B cell (primary cell): ENCODE data around the gene CCDC91. TPM values are rescaled to one million over a fixed set of nuclear protein-coding genes. Genes with fewer than 3 reads are reported as not detected.
"Not testable (repeated sequence)": the region's sequence is repeated elsewhere in the genome, so short reads cannot be mapped to it uniquely, and the experiment has no call there.

Source experiments
- ATAC-seq: fragments of 200-7000 bp; cut with Tn5 transposase; one replicate; pipeline ENCODE4 v1.10.0; 2021; ENCODE audit warnings: low read depth, mild to moderate bottlenecking, moderate number of reproducible peaks, moderate library complexity
- CTCF ChIA-PET: fragments of 350-600 bp; sonication (Branson Sonifier 250); formaldehyde crosslinking; loops from one replicate; lab custom pipeline; 2021; ENCODE audit warnings: antibody characterized with exemption, inconsistent platforms; lab: Charles Lee
- POLR2A ChIA-PET: fragments of 350-600 bp; sonication (Branson Sonifier 250); formaldehyde crosslinking; loops from one replicate; lab custom pipeline; 2021; ENCODE audit warnings: antibody characterized with exemption; lab: Charles Lee
- DNase-seq: peaks from one replicate; pipeline ENCODE4 v3.0.0; 2013
- H2AFZ ChIP-seq: 2 replicates; pipeline ENCODE4 v1.6.1; 2012; ENCODE audit warnings: mild to moderate bottlenecking, low read depth, low read length; ENCODE audit not compliant: insufficient read depth, poor library complexity, severe bottlenecking
- H3K27ac ChIP-seq, 2 donors: 1 replicate in 1 of 2; 2 replicates in 1 of 2; pipeline ENCODE4 v1.5.1; 2012 to 2013; ENCODE audit warnings: low read length in 2 of 2, mild to moderate bottlenecking in 2 of 2, moderate library complexity in 1 of 2
- H3K27me3 ChIP-seq, 4 experiments: fragments of 200-600 bp in 1 of 4; sonication (generic) in 1 of 4; replicated peaks in 1 of 4; 1 replicate in 2 of 4; 2 replicates in 2 of 4; pipeline versions ENCODE4 v1.6.1 to v1.7.0; 2013 to 2016; ENCODE audit warnings: low read length in 3 of 4, mild to moderate bottlenecking in 2 of 4, mixed read lengths in 1 of 4, moderate library complexity in 1 of 4; ENCODE audit not compliant: insufficient read depth in 4 of 4, control insufficient read depth in 3 of 4; ENCODE audit errors: control extremely low read depth in 1 of 4
- H3K36me3 ChIP-seq, 2 experiments: replicated peaks in 1 of 2; 1 replicate in 1 of 2; 2 replicates in 1 of 2; pipeline versions ENCODE4 v1.6.1 to v1.7.1; 2013; ENCODE audit warnings: low read length in 1 of 2; ENCODE audit not compliant: insufficient read depth in 2 of 2, control insufficient read depth in 1 of 2; ENCODE audit errors: control extremely low read depth in 1 of 2, extremely low read depth in 1 of 2
- H3K4me1 ChIP-seq, 2 donors: fragments of 200-600 bp in 1 of 2; sonication (generic) in 1 of 2; 1 replicate in 1 of 2; 2 replicates in 1 of 2; pipeline versions ENCODE4 v1.5.1 to v1.6.1; 2013 to 2017; ENCODE audit warnings: low read length in 2 of 2; ENCODE audit not compliant: control insufficient read depth in 2 of 2, insufficient read depth in 2 of 2
- H3K4me2 ChIP-seq: replicated peaks from 2 replicates; pipeline ENCODE3; 2012; ENCODE audit warnings: mild to moderate bottlenecking, low read depth, low read length; ENCODE audit not compliant: poor library complexity, severe bottlenecking
- H3K4me3 ChIP-seq, 5 experiments: fragments of 200-600 bp in 1 of 5; sonication (generic) in 1 of 5; 1 replicate in 3 of 5; 2 replicates in 2 of 5; pipeline versions ENCODE4 v1.5.1 to v1.7.0; 2011 to 2016; ENCODE audit warnings: low read length in 4 of 5, mild to moderate bottlenecking in 4 of 5, low read depth in 2 of 5, control low read depth in 1 of 5, moderate library complexity in 1 of 5; ENCODE audit not compliant: insufficient read depth in 1 of 5; ENCODE audit errors: control extremely low read depth in 1 of 5, extremely low read depth in 1 of 5
- H3K79me2 ChIP-seq: fragments of 200-600 bp; sonication (generic); one replicate; pipeline ENCODE4 v1.6.0; 2016; ENCODE audit warnings: low read length; ENCODE audit not compliant: control insufficient read depth, insufficient read depth
- H3K9ac ChIP-seq: fragments of 200-600 bp; sonication (generic); 2 replicates; pipeline ENCODE4 v1.6.1; 2017; ENCODE audit warnings: mild to moderate bottlenecking, low read length, moderate library complexity
- H3K9me3 ChIP-seq, 3 donors: one replicate each; pipeline versions ENCODE4 v1.6.1 to v1.7.1; 2013; ENCODE audit warnings: low read length in 2 of 3; ENCODE audit not compliant: control insufficient read depth in 2 of 3, insufficient read depth in 1 of 3; ENCODE audit errors: control extremely low read depth in 1 of 3
- H4K20me1 ChIP-seq: 2 replicates; pipeline ENCODE4 v1.6.0; 2012; ENCODE audit warnings: mild to moderate bottlenecking, low read length; ENCODE audit not compliant: insufficient read depth, control insufficient read depth, poor library complexity, severe bottlenecking
- H3K27ac Mint-ChIP-seq: one replicate; pipeline ENCODE4 v1.8.0; 2021; ENCODE audit warnings: mixed read lengths
- H3K27me3 Mint-ChIP-seq: one replicate; pipeline ENCODE4 v1.8.0; 2021; ENCODE audit warnings: mixed read lengths
- H3K4me1 Mint-ChIP-seq: one replicate; pipeline ENCODE4 v1.8.0; 2021; ENCODE audit warnings: mixed read lengths
- H3K4me3 Mint-ChIP-seq: one replicate; pipeline ENCODE4 v1.8.0; 2021; ENCODE audit warnings: mixed read lengths
- H3K9me3 Mint-ChIP-seq: one replicate; pipeline ENCODE4 v1.8.0; 2022; ENCODE audit warnings: mixed read lengths; ENCODE audit not compliant: insufficient read depth
- EZH2 ChIP-seq: IDR thresholded peaks from 2 replicates; pipeline ENCODE4 v1.6.1; 2012; ENCODE audit warnings: borderline replicate concordance, low read depth, mild to moderate bottlenecking, moderate library complexity, low read length; ENCODE audit not compliant: insufficient read depth, poor library complexity, severe bottlenecking
- WGBS: methylation state at CpG from one replicate; pipeline ENCODE4 v1.1.5; 2013; ENCODE audit warnings: missing lambda C conversion rate; ENCODE audit not compliant: insufficient coverage; 5-methylcytosine and 5-hydroxymethylcytosine counted together
- intact Hi-C: fragments of 100-400 bp; cut with micrococcal nuclease; formaldehyde crosslinking; loops from one replicate; pipeline ENCODE4 v1.10.0; 2022
- polyA plus RNA-seq: library from polyadenylated mRNA; depleted of rRNA; stranded (reverse); fragments of >200 nt; gene quantifications from 2 replicates; pipeline ENCODE4 v1.2.3, GENCODE V29; 2012
- total RNA-seq, 2 donors: library from RNA; stranded (reverse); fragments of 120-200 nt in 1 of 2; gene quantifications; 1 replicate in 1 of 2; 2 replicates in 1 of 2; pipeline versions ENCODE4 v1.2.3 to v1.2.4, GENCODE V29; 2013 to 2022
- TF ChIP-seq, protein P1 (sequence below): fragments of 200-600 bp; IDR thresholded peaks from one replicate; pipeline ENCODE4 v1.8.0; 2022; ENCODE audit warnings: antibody characterized with exemption, mild to moderate bottlenecking

Gene CCDC91
- total and polyA plus RNA-seq, 2 donors (not counting 1 experiment from before 2014, with no cell fraction given), result 10.9 to 64.8 TPM

DNA sequence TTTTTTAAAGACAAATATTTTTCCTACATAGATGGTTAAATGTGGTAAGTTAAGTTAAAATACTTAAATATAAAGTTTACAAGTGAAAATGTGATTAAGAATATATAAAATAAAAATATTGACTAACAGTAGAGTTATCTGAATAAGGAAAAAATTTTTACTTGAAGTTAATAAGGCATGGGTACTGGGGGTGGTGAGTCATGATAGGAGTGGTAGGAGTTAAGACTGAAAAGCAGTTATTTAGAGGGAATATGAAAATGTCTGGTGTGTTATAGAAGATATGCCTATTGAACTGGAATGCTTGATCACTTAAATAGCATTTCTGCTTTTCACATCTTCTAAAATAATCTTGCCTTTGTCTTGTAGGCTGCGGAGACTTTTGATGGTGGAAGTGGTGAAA, 68.7 kb downstream of the CCDC91 start:
- no peak overlapping the region for H3K4me3 Mint-ChIP-seq
- no peak overlapping the region for H2AFZ ChIP-seq
- H3K27ac ChIP-seq, result no peak overlapping the region
- H4K20me1 ChIP-seq, result no peaks in the 10 kb centered on the region
- no peak overlapping the region for H3K27ac Mint-ChIP-seq
- intact Hi-C loops, result no loop called here
- ChIA-PET CTCF (no interaction called here), POLR2A (no interaction called here)
- no peak overlapping the region for H3K4me2 ChIP-seq
- H3K36me3 ChIP-seq, result peaks cover 14 to 27% of the 10 kb centered on the region in 2 experiments
- no peak overlapping the region for H3K4me3 ChIP-seq
- DNase-seq (no peak), ATAC-seq (no peak)
- no peaks in the 10 kb centered on the region for H3K9me3 ChIP-seq
- H3K27me3 ChIP-seq, result no peaks in the 10 kb centered on the region
- H3K27me3 Mint-ChIP-seq, result no peaks in the 10 kb centered on the region
- H3K79me2 ChIP-seq, result peaks cover 3% of the 10 kb centered on the region
- H3K4me1 Mint-ChIP-seq, result no peaks in the 10 kb centered on the region
- H3K9me3 Mint-ChIP-seq, result no peaks in the 10 kb centered on the region
- TF ChIP-seq EZH2, result no peak
- TF ChIP-seq, protein P1, sequence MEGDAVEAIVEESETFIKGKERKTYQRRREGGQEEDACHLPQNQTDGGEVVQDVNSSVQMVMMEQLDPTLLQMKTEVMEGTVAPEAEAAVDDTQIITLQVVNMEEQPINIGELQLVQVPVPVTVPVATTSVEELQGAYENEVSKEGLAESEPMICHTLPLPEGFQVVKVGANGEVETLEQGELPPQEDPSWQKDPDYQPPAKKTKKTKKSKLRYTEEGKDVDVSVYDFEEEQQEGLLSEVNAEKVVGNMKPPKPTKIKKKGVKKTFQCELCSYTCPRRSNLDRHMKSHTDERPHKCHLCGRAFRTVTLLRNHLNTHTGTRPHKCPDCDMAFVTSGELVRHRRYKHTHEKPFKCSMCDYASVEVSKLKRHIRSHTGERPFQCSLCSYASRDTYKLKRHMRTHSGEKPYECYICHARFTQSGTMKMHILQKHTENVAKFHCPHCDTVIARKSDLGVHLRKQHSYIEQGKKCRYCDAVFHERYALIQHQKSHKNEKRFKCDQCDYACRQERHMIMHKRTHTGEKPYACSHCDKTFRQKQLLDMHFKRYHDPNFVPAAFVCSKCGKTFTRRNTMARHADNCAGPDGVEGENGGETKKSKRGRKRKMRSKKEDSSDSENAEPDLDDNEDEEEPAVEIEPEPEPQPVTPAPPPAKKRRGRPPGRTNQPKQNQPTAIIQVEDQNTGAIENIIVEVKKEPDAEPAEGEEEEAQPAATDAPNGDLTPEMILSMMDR, result no peak
- no peaks in the 10 kb centered on the region for H3K4me1 ChIP-seq
- WGBS, result no CpG with 5 or more reads among the region's 1 CpG
- no peak overlapping the region for H3K9ac ChIP-seq

DNA sequence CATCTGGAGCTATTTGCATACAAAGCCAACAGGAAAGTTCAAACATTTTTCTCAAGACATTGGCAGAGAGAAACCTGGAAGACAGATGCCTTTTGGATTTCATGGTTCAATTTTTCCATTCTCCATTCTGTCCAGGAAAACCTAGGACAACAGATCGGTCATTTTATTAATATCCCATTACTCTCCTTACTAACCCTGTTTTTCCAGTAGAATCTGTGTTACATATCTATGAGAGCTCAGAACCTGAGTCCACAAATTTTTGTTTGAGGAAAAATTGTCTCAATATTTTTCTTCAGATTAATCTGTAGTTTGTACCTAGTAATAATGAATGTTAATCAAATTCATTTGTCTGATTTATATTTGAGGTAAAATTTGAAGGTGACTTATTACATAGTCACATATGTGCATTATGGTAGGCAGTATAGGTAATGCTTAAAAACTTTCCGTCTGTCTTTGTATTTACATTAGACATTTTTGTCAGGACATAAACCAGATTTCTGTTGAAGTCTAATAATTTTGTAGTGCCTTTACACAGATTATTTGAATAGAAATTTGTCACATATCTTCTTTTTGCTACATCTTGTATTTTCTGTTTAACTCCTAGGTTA, 75.3 kb downstream of the CCDC91 start:
- POLR2A ChIA-PET, result no interaction called here
- H3K4me3 Mint-ChIP-seq, result no peak overlapping the region
- ATAC-seq, result no peak
- H3K27me3 Mint-ChIP-seq, result no peaks in the 10 kb centered on the region
- no CpG with 5 or more reads among the region's 2 CpGs for WGBS
- Histone ChIP-seq H4K20me1 (no peaks in the 10 kb centered on the region), H2AFZ (no peak overlapping the region), H3K4me3 (no peak overlapping the region), H3K4me1 (no peaks in the 10 kb centered on the region), H3K9ac (no peak overlapping the region), H3K9me3 (peaks cover 0 to 4% (median 0%) of the 10 kb centered on the region in 3 donors), H3K27me3 (no peaks in the 10 kb centered on the region), H3K36me3 (peaks cover 7 to 14% of the 10 kb centered on the region in 2 experiments), H3K4me2 (no peak overlapping the region), H3K79me2 (no peaks in the 10 kb centered on the region), H3K27ac (no peak overlapping the region)
- no peak for DNase-seq
- H3K27ac Mint-ChIP-seq, result no peak overlapping the region
- H3K4me1 Mint-ChIP-seq, result no peaks in the 10 kb centered on the region
- H3K9me3 Mint-ChIP-seq, result peaks cover 3% of the 10 kb centered on the region
- intact Hi-C loops, result loop anchor here (5.0 kb wide), 1 partner anchor 37 kb away; no protein-coding TSS in a partner anchor
- TF ChIP-seq, protein P1, result no peak
- no peak for TF ChIP-seq EZH2
- CTCF ChIA-PET, result no interaction called here

DNA sequence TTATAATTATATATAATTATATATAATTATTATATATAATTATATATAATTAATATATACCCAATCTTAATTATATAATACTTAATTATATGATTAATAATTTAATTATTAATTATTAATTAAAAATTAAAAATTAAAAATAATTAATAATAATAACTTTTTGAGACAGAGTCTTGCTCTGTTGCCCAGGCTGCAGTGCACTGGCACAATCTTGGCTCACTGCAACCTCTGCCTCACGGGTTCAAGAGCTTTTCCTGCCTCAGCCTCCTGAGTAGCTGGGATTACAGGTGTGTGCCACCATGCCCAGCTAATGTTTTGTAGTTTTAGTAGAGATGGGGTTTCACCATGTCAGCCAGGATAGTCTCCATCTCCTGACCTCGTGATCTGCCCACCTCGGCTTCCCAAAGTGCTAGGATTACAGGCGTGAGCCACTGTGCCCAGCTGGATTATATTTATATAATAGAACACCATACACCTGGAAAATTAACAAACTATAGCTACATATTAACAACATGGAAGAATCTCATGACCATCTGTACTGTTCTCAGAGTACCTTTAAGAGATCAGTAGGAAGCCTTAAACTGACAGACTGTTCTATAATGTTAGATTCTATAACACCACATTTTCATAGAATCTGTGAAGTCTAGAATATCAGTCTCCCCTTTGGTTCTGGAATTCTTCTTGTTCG, 77.8 kb downstream of the CCDC91 start:
- ATAC-seq, H3K4me2 ChIP-seq, CTCF ChIA-PET, H3K4me1 ChIP-seq, H3K27ac ChIP-seq, H3K27ac Mint-ChIP-seq, H3K27me3 Mint-ChIP-seq, H3K4me3 ChIP-seq, H4K20me1 ChIP-seq, DNase-seq, H3K79me2 ChIP-seq, H3K36me3 ChIP-seq, H3K27me3 ChIP-seq, H3K9ac ChIP-seq, H3K4me1 Mint-ChIP-seq, H3K9me3 Mint-ChIP-seq, POLR2A ChIA-PET, H2AFZ ChIP-seq, H3K4me3 Mint-ChIP-seq: not testable (repeated sequence)
- 100% methylated on average over 1 of the region's 5 CpGs for WGBS
- intact Hi-C loops, result loop anchor here (5.0 kb wide), 1 partner anchor 34 kb away; no protein-coding TSS in a partner anchor
- H3K9me3 ChIP-seq, result peaks cover 0 to 14% (median 4%) of the 10 kb centered on the region in 3 donors
